IMR-90 (cell line): ENCODE measurements around the gene PRKAG1. TPM values are rescaled to one million over a fixed set of nuclear protein-coding genes. Genes with fewer than 3 reads are reported as not detected.
A peak's percentile ranks its signal among the peaks of the same experiment; 100 is the strongest.

Source experiments
- ATAC-seq: fragments of 200-7000 bp; cut with Tn5 transposase; 2 replicates; pipeline ENCODE4 v1.9.1; 2020; ENCODE audit warnings: low read depth, mild to moderate bottlenecking, moderate library complexity
- BruUV-seq: library from RNA; stranded (reverse); fragments of 400-500 nt; replicated peaks from 2 replicates; lab custom pipeline; 2021; lab: Mats Ljungman, UMichigan
- CTCF ChIA-PET: fragments of 300-600 bp; formaldehyde crosslinking; extraction: SDS; loops from one replicate; lab custom pipeline; 2021; ENCODE audit warnings: antibody characterized with exemption; lab: Yijun Ruan, JAX
- POLR2A ChIA-PET: fragments of 300-600 bp; sonication (Branson Sonifier 250); formaldehyde crosslinking; loops from one replicate; lab custom pipeline; 2022; ENCODE audit warnings: antibody characterized with exemption; ENCODE audit not compliant: unreplicated experiment; lab: Charles Lee
- DNase-seq: peaks from one replicate; pipeline ENCODE4 v3.0.0; 2013
- H2AFZ ChIP-seq: replicated peaks from 2 replicates; pipeline ENCODE3; 2013; ENCODE audit warnings: low read length, mild to moderate bottlenecking; ENCODE audit not compliant: poor library complexity
- H2AK5ac ChIP-seq: 2 replicates; pipeline ENCODE4 v1.6.1; 2013; ENCODE audit warnings: low read depth, low read length, inconsistent platforms
- H2AK9ac ChIP-seq: replicated peaks from 2 replicates; pipeline ENCODE3; 2013; ENCODE audit warnings: mild to moderate bottlenecking, low read depth, low read length, moderate library complexity; ENCODE audit not compliant: poor library complexity
- H2BK120ac ChIP-seq: 2 replicates; pipeline ENCODE4 v1.6.1; 2013; ENCODE audit warnings: low read depth, low read length, inconsistent platforms
- H2BK15ac ChIP-seq: 3 replicates; pipeline ENCODE4 v1.6.1; 2013; ENCODE audit warnings: low read depth, low read length, inconsistent platforms
- H2BK20ac ChIP-seq: 2 replicates; pipeline ENCODE4 v1.6.1; 2013; ENCODE audit warnings: low read depth, mild to moderate bottlenecking, inconsistent platforms, low read length, moderate library complexity
- H2BK5ac ChIP-seq: 2 replicates; pipeline ENCODE4 v1.6.1; 2013; ENCODE audit warnings: mild to moderate bottlenecking, low read depth, low read length, inconsistent platforms; ENCODE audit not compliant: poor library complexity, severe bottlenecking
- H3K14ac ChIP-seq: replicated peaks from 2 replicates; pipeline ENCODE4 v1.6.1; 2013; ENCODE audit warnings: low read depth, low read length, inconsistent platforms
- H3K18ac ChIP-seq: 2 replicates; pipeline ENCODE4 v1.6.1; 2013; ENCODE audit warnings: low read depth, low read length, control low read depth
- H3K23ac ChIP-seq: 2 replicates; pipeline ENCODE4 v1.6.1; 2013; ENCODE audit warnings: low read depth, low read length, inconsistent platforms
- H3K27ac ChIP-seq: 2 replicates; pipeline ENCODE4 v1.5.1; 2013; ENCODE audit warnings: mild to moderate bottlenecking, control low read depth, low read length; ENCODE audit not compliant: insufficient read depth
- H3K27me3 ChIP-seq: 2 replicates; pipeline ENCODE4 v1.6.1; 2013; ENCODE audit warnings: low read length; ENCODE audit not compliant: control insufficient read depth, insufficient read depth
- H3K36me3 ChIP-seq: 2 replicates; pipeline ENCODE4 v1.6.1; 2013; ENCODE audit warnings: low read length, mixed read lengths; ENCODE audit not compliant: control insufficient read depth, insufficient read depth
- H3K4ac ChIP-seq: 2 replicates; pipeline ENCODE4 v1.6.1; 2013; ENCODE audit warnings: low read depth, low read length, inconsistent platforms
- H3K4me1 ChIP-seq: 2 replicates; pipeline ENCODE4 v1.6.1; 2013; ENCODE audit warnings: low read length, mixed read lengths; ENCODE audit not compliant: control insufficient read depth, insufficient read depth
- H3K4me2 ChIP-seq: 2 replicates; pipeline ENCODE4 v1.6.1; 2013; ENCODE audit warnings: low read depth, mild to moderate bottlenecking, control low read depth, low read length, moderate library complexity
- H3K4me3 ChIP-seq: 2 replicates; pipeline ENCODE4 v1.5.1; 2013; ENCODE audit warnings: low read depth, mild to moderate bottlenecking, control low read depth, low read length, moderate library complexity; ENCODE audit not compliant: insufficient read depth
- H3K56ac ChIP-seq: 2 replicates; pipeline ENCODE4 v1.6.1; 2013; ENCODE audit warnings: low read length, inconsistent platforms; ENCODE audit not compliant: insufficient read depth; ENCODE audit errors: extremely low read depth
- H3K79me1 ChIP-seq, 2 experiments: 2 replicates each; pipeline ENCODE4 v1.6.1; 2013; ENCODE audit warnings: low read length in 2 of 2, inconsistent platforms in 1 of 2, low read depth in 1 of 2
- H3K9ac ChIP-seq: 2 replicates; pipeline ENCODE4 v1.6.1; 2013; ENCODE audit warnings: low read depth, low read length, control low read depth
- H3K9me1 ChIP-seq: 2 replicates; pipeline ENCODE4 v1.6.1; 2013; ENCODE audit warnings: low read length, inconsistent platforms; ENCODE audit not compliant: insufficient read depth
- H3K9me3 ChIP-seq: 2 replicates; pipeline ENCODE4 v1.6.1; 2013; ENCODE audit warnings: low read length; ENCODE audit not compliant: control insufficient read depth, insufficient read depth
- H4K20me1 ChIP-seq: 2 replicates; pipeline ENCODE4 v1.6.1; 2013; ENCODE audit warnings: low read length, inconsistent platforms; ENCODE audit not compliant: insufficient read depth
- H4K5ac ChIP-seq: 2 replicates; pipeline ENCODE4 v1.6.1; 2013; ENCODE audit warnings: mild to moderate bottlenecking, low read depth, low read length, control low read depth
- H4K8ac ChIP-seq, 2 experiments: 2 replicates each; pipeline ENCODE4 v1.6.1; 2013; ENCODE audit warnings: low read depth in 2 of 2, low read length in 2 of 2, control low read depth in 1 of 2, inconsistent platforms in 1 of 2
- H4K91ac ChIP-seq: 2 replicates; pipeline ENCODE4 v1.6.1; 2013; ENCODE audit warnings: low read depth, low read length, inconsistent platforms; ENCODE audit not compliant: insufficient read depth
- CEBPB ChIP-seq: IDR thresholded peaks from 2 replicates; pipeline ENCODE4 v1.6.1; 2012; ENCODE audit warnings: low read depth, low read length, improper control_type of control experiment
- NFE2L2 ChIP-seq: fragments of 150-350 bp; IDR thresholded peaks from 2 replicates; pipeline ENCODE4 v1.6.1; 2016; ENCODE audit warnings: low read depth, mild to moderate bottlenecking, low read length
- WGBS, 2 experiments: methylation state at CpG; one replicate each; pipeline versions ENCODE4 v1.1.5 to v1.1.7; 2013; ENCODE audit warnings: missing lambda C conversion rate in 2 of 2; ENCODE audit not compliant: insufficient read length in 1 of 2; ENCODE audit errors: extremely low coverage in 2 of 2; 5-methylcytosine and 5-hydroxymethylcytosine counted together
- dilution Hi-C: fragments of 300-500 bp; cut with HindIII; formaldehyde crosslinking; loops from one replicate; pipeline ENCODE4 v1.14.3; 2018; ENCODE audit warnings: low sequenced_read_pairs; ENCODE audit not compliant: unreplicated experiment
- in situ Hi-C: fragments of 300-500 bp; cut with MboI; formaldehyde crosslinking; loops from 3 replicates; pipeline ENCODE4 v1.14.3; 2019; ENCODE audit warnings: low sequenced_read_pairs, inconsistent platforms, mixed read lengths
- intact Hi-C: fragments of 100-400 bp; cut with micrococcal nuclease; formaldehyde crosslinking; loops from 2 replicates; pipeline ENCODE4 v1.10.0; 2022
- polyA plus RNA-seq, 3 experiments: library from polyadenylated mRNA; depleted of rRNA; stranded (reverse); fragments of >200 nt; gene quantifications; 2 replicates each; pipeline ENCODE4 v1.2.3, GENCODE V29; 2012; ENCODE audit warnings: low replicate concordance in 1 of 3
- total RNA-seq: library from RNA; depleted of rRNA; stranded (reverse); fragments of >200 nt; gene quantifications from 2 replicates; pipeline ENCODE4 v1.2.3, GENCODE V29; 2012

PRKAG1 gene
- total and polyA plus RNA-seq, 2 of the 4 experiments (the other 2 are of a cell fraction) = 81.1 to 106 TPM

GRCh38 chr12:48973531-48973930 is 45.0 kb downstream of the PRKAG1 start:
- POLR2A ChIA-PET = no interaction called here
- Histone ChIP-seq H3K27me3 (peaks cover 75% of the 10 kb centered on the region), H3K9ac (no peak overlapping the region), H3K4me3 (no peak overlapping the region), H3K9me1 (peaks cover 12% of the 10 kb centered on the region), H4K8ac (no peak overlapping the region), H2AK9ac (no peak overlapping the region), H3K4ac (no peak overlapping the region), H2AFZ (peak overlapping the region; percentile 23), H2BK15ac (no peak overlapping the region), H2BK5ac (no peak overlapping the region), H3K79me1 (no peaks in the 10 kb centered on the region), H3K9me3 (no peaks in the 10 kb centered on the region), H2AK5ac (no peak overlapping the region), H2BK20ac (no peak overlapping the region), H3K4me1 (peaks cover 14% of the 10 kb centered on the region), H4K20me1 (peaks cover 4% of the 10 kb centered on the region), H3K14ac (no peak overlapping the region), H4K5ac (no peak overlapping the region), H3K23ac (no peak overlapping the region), H3K36me3 (no peaks in the 10 kb centered on the region), H3K27ac (no peak overlapping the region), H3K4me2 (no peak overlapping the region), H3K18ac (no peak overlapping the region), H2BK120ac (no peak overlapping the region), H3K56ac (no peak overlapping the region), H4K91ac (no peak overlapping the region)
- in situ Hi-C loops = no loop called here
- ATAC-seq (no peak), DNase-seq (no peak)
- CTCF ChIA-PET = interaction anchor here (1.0 kb wide), 1 partner anchor 14 kb away, joined by 4 read pairs; no protein-coding TSS in a partner anchor
- TF ChIP-seq NFE2L2 (no peak), CEBPB (0 out of 2 replicates have a peak, but pooled peaks have one; percentile 8)
- no TSS peak for BruUV-seq
- intact Hi-C loops = no loop called here
- dilution Hi-C loops = no loop called here
- WGBS, 2 experiments = 23% methylated on average over 6 of the region's 12 CpGs; no CpG with 5 or more reads in 1 of the 2 experiments
